H9 (cell line): ENCODE results near the gene CORO1A. TPM values are rescaled to one million over a fixed set of nuclear protein-coding genes. Genes with fewer than 3 reads are reported as not detected.
"Not testable (repeated sequence)": the region's sequence is repeated elsewhere in the genome, so short reads cannot be mapped to it uniquely, and the experiment has no call there.

Experiments used
- DNase-seq: peaks from one replicate; pipeline ENCODE4 v3.0.0-alpha.2; 2017
- H2AFZ ChIP-seq: one replicate; pipeline ENCODE4 v1.6.1; 2013; ENCODE audit warnings: mild to moderate bottlenecking, low read length, control low read depth, moderate library complexity
- H2AK5ac ChIP-seq: 2 replicates; pipeline ENCODE4 v1.6.1; 2013; ENCODE audit warnings: low read length, control low read depth, mixed read lengths; ENCODE audit not compliant: insufficient read length
- H2BK120ac ChIP-seq: one replicate; pipeline ENCODE4 v1.6.1; 2013; ENCODE audit warnings: low read depth, mild to moderate bottlenecking, low read length, control low read depth, inconsistent platforms; ENCODE audit not compliant: poor library complexity, severe bottlenecking
- H2BK12ac ChIP-seq: 2 replicates; pipeline ENCODE4 v1.6.1; 2013; ENCODE audit warnings: low read length, control low read depth, mixed read lengths, low read depth; ENCODE audit not compliant: insufficient read length
- H2BK15ac ChIP-seq: 2 replicates; pipeline ENCODE4 v1.6.1; 2013; ENCODE audit warnings: low read depth, low read length, control low read depth
- H2BK20ac ChIP-seq: one replicate; pipeline ENCODE4 v1.6.1; 2013; ENCODE audit warnings: low read depth, mild to moderate bottlenecking, low read length, control low read depth, inconsistent platforms; ENCODE audit not compliant: poor library complexity, severe bottlenecking
- H2BK5ac ChIP-seq: 2 replicates; pipeline ENCODE4 v1.6.1; 2013; ENCODE audit warnings: low read length, control low read depth, mixed read lengths; ENCODE audit not compliant: insufficient read length
- H3K14ac ChIP-seq: 2 replicates; pipeline ENCODE4 v1.6.1; 2013; ENCODE audit warnings: low read length, control low read depth; ENCODE audit not compliant: insufficient read depth
- H3K18ac ChIP-seq: 2 replicates; pipeline ENCODE4 v1.6.1; 2013; ENCODE audit warnings: low read depth, mild to moderate bottlenecking, mixed read lengths, low read length, control low read depth; ENCODE audit not compliant: insufficient read length
- H3K23ac ChIP-seq: 2 replicates; pipeline ENCODE4 v1.6.1; 2013; ENCODE audit warnings: low read length, control low read depth, mixed read lengths, low read depth; ENCODE audit not compliant: insufficient read length
- H3K23me2 ChIP-seq: 2 replicates; pipeline ENCODE4 v1.6.1; 2013; ENCODE audit warnings: low read depth, mild to moderate bottlenecking, mixed read lengths, low read length, control low read depth; ENCODE audit not compliant: insufficient read length, poor library complexity, severe bottlenecking
- H3K27ac ChIP-seq: 2 replicates; pipeline ENCODE4 v1.5.1; 2013; ENCODE audit warnings: low read length, control low read depth, mixed read lengths, low read depth; ENCODE audit not compliant: insufficient read length
- H3K27me3 ChIP-seq: 2 replicates; pipeline ENCODE4 v1.6.1; 2013; ENCODE audit warnings: low read length, control low read depth, inconsistent platforms; ENCODE audit not compliant: insufficient read depth
- H3K4ac ChIP-seq: 2 replicates; pipeline ENCODE4 v1.6.1; 2013; ENCODE audit warnings: low read depth, mild to moderate bottlenecking, control low read depth, inconsistent platforms, low read length, moderate library complexity
- H3K4me1 ChIP-seq: 2 replicates; pipeline ENCODE4 v1.6.1; 2013; ENCODE audit warnings: low read length, control low read depth, inconsistent platforms; ENCODE audit not compliant: insufficient read depth
- H3K4me2 ChIP-seq: 2 replicates; pipeline ENCODE4 v1.6.1; 2013; ENCODE audit warnings: low read length, control low read depth, mixed read lengths; ENCODE audit not compliant: insufficient read length, insufficient read depth
- H3K56ac ChIP-seq: 2 replicates; pipeline ENCODE4 v1.6.1; 2013; ENCODE audit warnings: low read depth, mild to moderate bottlenecking, mixed read lengths, low read length, control low read depth; ENCODE audit not compliant: insufficient read length
- H3K79me1 ChIP-seq: 2 replicates; pipeline ENCODE4 v1.6.1; 2013; ENCODE audit warnings: low read depth, mild to moderate bottlenecking, moderate library complexity, low read length, control low read depth, inconsistent platforms; ENCODE audit not compliant: insufficient read depth, poor library complexity, severe bottlenecking
- H3K79me2 ChIP-seq: 2 replicates; pipeline ENCODE4 v1.6.1; 2013; ENCODE audit warnings: low read length, control low read depth, inconsistent platforms; ENCODE audit not compliant: insufficient read depth
- H3K9ac ChIP-seq: 2 replicates; pipeline ENCODE4 v1.6.1; 2013; ENCODE audit warnings: low read length, control low read depth, mixed read lengths; ENCODE audit not compliant: insufficient read length; ENCODE audit errors: extremely low read depth
- H3K9me3 ChIP-seq: one replicate; pipeline ENCODE4 v1.6.1; 2013; ENCODE audit warnings: low read depth, low read length, inconsistent platforms; ENCODE audit not compliant: control insufficient read depth
- H3T11ph ChIP-seq: one replicate; pipeline ENCODE4 v1.6.1; 2013; ENCODE audit warnings: mild to moderate bottlenecking, low read length, control low read depth, inconsistent platforms
- H4K20me1 ChIP-seq: one replicate; pipeline ENCODE4 v1.6.1; 2013; ENCODE audit not compliant: control insufficient read depth, insufficient read length, insufficient read depth
- H4K5ac ChIP-seq: 2 replicates; pipeline ENCODE4 v1.6.1; 2013; ENCODE audit warnings: low read depth, mild to moderate bottlenecking, mixed read lengths, low read length, control low read depth; ENCODE audit not compliant: insufficient read length
- H4K8ac ChIP-seq: replicated peaks from 2 replicates; pipeline ENCODE4 v1.6.1; 2013; ENCODE audit warnings: low read length, control low read depth, mixed read lengths, low read depth; ENCODE audit not compliant: insufficient read length
- H4K91ac ChIP-seq: 2 replicates; pipeline ENCODE4 v1.6.1; 2013; ENCODE audit warnings: low read depth, mild to moderate bottlenecking, moderate library complexity, mixed read lengths, low read length, control low read depth; ENCODE audit not compliant: insufficient read length
- H3K27ac Mint-ChIP-seq, 3 experiments: 2 replicates in 2 of 3; 3 replicates in 1 of 3; pipeline ENCODE4 v1.8.0; 2020 to 2021; ENCODE audit warnings: mixed read lengths in 3 of 3, mild to moderate bottlenecking in 1 of 3, moderate library complexity in 1 of 3
- H3K27me3 Mint-ChIP-seq: 2 replicates; pipeline ENCODE4 v1.8.0; 2021; ENCODE audit warnings: low read depth, mild to moderate bottlenecking, moderate library complexity, mixed read lengths
- H3K36me3 Mint-ChIP-seq, 3 experiments: 2 replicates in 2 of 3; 3 replicates in 1 of 3; pipeline ENCODE4 v1.8.0; 2020 to 2021; ENCODE audit warnings: low read depth in 3 of 3, mixed read lengths in 3 of 3; ENCODE audit not compliant: insufficient read depth in 1 of 3
- H3K4me1 Mint-ChIP-seq, 2 experiments: 2 replicates each; pipeline ENCODE4 v1.8.0; 2020; ENCODE audit warnings: mixed read lengths in 2 of 2
- H3K4me3 Mint-ChIP-seq, 2 experiments: 2 replicates in 1 of 2; 3 replicates in 1 of 2; pipeline ENCODE4 v1.8.0; 2020 to 2021; ENCODE audit warnings: mild to moderate bottlenecking in 2 of 2, mixed read lengths in 2 of 2, moderate library complexity in 1 of 2
- H3K9me3 Mint-ChIP-seq, 2 experiments: 2 replicates in 1 of 2; 3 replicates in 1 of 2; pipeline ENCODE4 v1.8.0; 2020; ENCODE audit warnings: mild to moderate bottlenecking in 2 of 2, mixed read lengths in 2 of 2, moderate library complexity in 1 of 2
- WGBS: extraction: QIAGEN DNeasy Blood & Tissue Kit; methylation state at CpG from one replicate; pipeline ENCODE4 v1.1.7; 2013; ENCODE audit warnings: missing lambda C conversion rate, low lambda C conversion rate, mixed read lengths; ENCODE audit not compliant: insufficient read length; ENCODE audit errors: extremely low coverage; 5-methylcytosine and 5-hydroxymethylcytosine counted together
- total RNA-seq: library from RNA; stranded (reverse); gene quantifications from 2 replicates; pipeline ENCODE4 v1.2.1, GENCODE V29; 2021

The CORO1A gene
- total RNA-seq, 1 experiment from 2014 or later: 4.8 TPM

DNA sequence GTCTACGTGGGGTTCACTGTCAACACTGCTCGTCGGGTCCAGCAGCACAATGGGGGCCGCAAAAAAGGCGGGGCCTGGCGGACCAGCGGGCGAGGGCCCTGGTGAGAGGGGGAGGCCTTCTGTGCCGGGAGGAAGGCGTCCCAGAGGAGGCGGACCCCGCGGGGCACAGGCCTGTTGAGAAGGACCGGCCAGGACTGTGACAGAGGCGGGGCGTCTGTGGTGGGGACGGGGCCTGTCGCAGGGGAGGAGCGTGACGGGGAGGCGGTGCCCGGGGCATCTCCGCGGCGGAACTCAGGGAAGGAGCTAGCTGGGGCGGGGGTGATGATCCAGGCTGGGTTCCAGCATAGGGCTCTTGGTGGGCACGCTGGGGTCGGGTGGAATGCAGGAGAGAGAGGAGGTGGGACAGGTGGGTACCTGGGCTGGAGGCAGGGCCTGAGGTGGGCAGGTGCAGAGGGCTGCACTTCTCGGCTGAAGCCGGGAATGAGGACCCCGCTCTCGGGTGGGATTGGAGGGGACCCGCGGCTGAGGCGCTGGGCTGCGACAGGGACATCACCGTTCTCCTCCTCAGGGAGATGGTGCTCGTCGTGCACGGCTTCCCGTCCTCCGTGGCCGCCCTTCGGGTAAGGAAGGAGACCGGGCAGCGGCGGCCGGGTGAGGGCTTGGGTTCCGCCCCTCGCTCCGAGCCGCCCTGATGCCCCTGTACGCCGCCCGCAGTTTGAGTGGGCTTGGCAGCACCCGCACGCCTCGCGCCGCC lies 10.9 kb downstream of the CORO1A start:
- H3K14ac ChIP-seq, H3K27ac Mint-ChIP-seq, H2BK5ac ChIP-seq, H3K56ac ChIP-seq, H3K9me3 Mint-ChIP-seq, H3K4me3 Mint-ChIP-seq, H3K23ac ChIP-seq, H3K9ac ChIP-seq, H2BK20ac ChIP-seq, H4K20me1 ChIP-seq, H3K4me1 Mint-ChIP-seq, H3K27me3 ChIP-seq, H3K36me3 Mint-ChIP-seq, H2BK15ac ChIP-seq, H2AK5ac ChIP-seq, H3K4ac ChIP-seq, H3K9me3 ChIP-seq, H3K27ac ChIP-seq, H2AFZ ChIP-seq, DNase-seq, H3K27me3 Mint-ChIP-seq, H3K79me2 ChIP-seq, H3T11ph ChIP-seq, H4K8ac ChIP-seq, H3K23me2 ChIP-seq, H4K91ac ChIP-seq, H3K4me1 ChIP-seq, H4K5ac ChIP-seq, H2BK120ac ChIP-seq, H3K79me1 ChIP-seq, H3K18ac ChIP-seq, H2BK12ac ChIP-seq: not testable (repeated sequence)
- H3K4me2 ChIP-seq: peak overlapping the region; percentile 37
- no CpG with 5 or more reads among the region's 60 CpGs for WGBS

DNA sequence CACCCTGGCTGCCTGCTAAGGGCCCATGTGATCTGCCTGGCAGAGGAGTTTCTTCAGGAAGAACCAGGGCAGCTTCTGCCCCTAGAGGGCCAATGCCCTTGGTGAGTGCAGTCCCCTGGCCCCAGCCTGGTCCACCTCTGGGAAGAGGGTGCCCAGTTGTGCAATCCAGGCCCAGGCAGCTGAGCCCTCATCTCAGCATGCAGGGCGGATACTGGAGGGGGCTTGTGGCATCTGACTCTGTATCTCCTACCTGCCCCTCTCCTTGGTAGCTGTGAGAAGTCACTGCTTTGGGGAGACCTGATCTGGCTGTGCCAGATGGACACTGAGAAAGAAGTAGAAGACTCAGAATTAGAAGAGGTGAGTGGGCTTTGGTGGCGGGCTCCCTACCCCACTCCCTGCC lies 13.6 kb downstream of the CORO1A start:
- H2AFZ ChIP-seq, H3K9me3 Mint-ChIP-seq, H3K4ac ChIP-seq, H3K4me3 Mint-ChIP-seq, H3K23ac ChIP-seq, H3K23me2 ChIP-seq, H3K27me3 ChIP-seq, H2AK5ac ChIP-seq, H2BK5ac ChIP-seq, H4K8ac ChIP-seq, H3K4me1 Mint-ChIP-seq, H3K9me3 ChIP-seq, H3K4me1 ChIP-seq, H3K27me3 Mint-ChIP-seq, H3K27ac ChIP-seq, H2BK15ac ChIP-seq, H3K9ac ChIP-seq, H4K20me1 ChIP-seq, H3K27ac Mint-ChIP-seq, H3K36me3 Mint-ChIP-seq, H3K79me2 ChIP-seq, H2BK20ac ChIP-seq, H3K79me1 ChIP-seq, H4K91ac ChIP-seq, H4K5ac ChIP-seq, H3T11ph ChIP-seq, H3K4me2 ChIP-seq, H3K18ac ChIP-seq, H2BK120ac ChIP-seq, DNase-seq, H3K14ac ChIP-seq, H2BK12ac ChIP-seq, H3K56ac ChIP-seq: not testable (repeated sequence)
- no CpG with 5 or more reads among the region's 2 CpGs for WGBS
